Measurements from ENCODE around the gene COL27A1. TPM values are rescaled to one million over a fixed set of nuclear protein-coding genes. Genes with fewer than 3 reads are reported as not detected.

Gene COL27A1
- total and polyA plus RNA-seq, 9 of the 15 experiments (the other 6 are each of a cell fraction or from before 2014, with no cell fraction given), result 0.07 TPM; not detected in 8

GRCh38 chr9:114165407-114166102, 10.2 kb downstream of the COL27A1 start:
- POLR2A ChIA-PET, result no interaction called here
- ATAC-seq (no peak), FAIRE-seq (no peak), DNase-seq (ENCODE audit: extremely low read depth in 1 of 4, low spot score in 3 of 4) (no peak)
- 0% methylated on average over 1 of the region's 1 CpG for WGBS (ENCODE audit: insufficient coverage, low coverage, missing lambda C conversion rate)
- Histone ChIP-seq H4K20me1 (replicated peaks; ENCODE audit: control insufficient read depth, insufficient read depth, low read length) (0 out of 2 replicates have a peak, but pooled peaks cover 6% of the 10 kb centered on the region), H3K36me3 (ENCODE audit: control insufficient read depth, insufficient read depth, low read length) (no peaks in the 10 kb centered on the region), H3K9ac (ENCODE audit: insufficient read depth in 1 of 2, low read depth in 2 of 2, low read length in 2 of 2) (no peak overlapping the region), H3K4me3 (no peak overlapping the region), H3K4me2 (ENCODE audit: insufficient read depth, low read length) (no peak overlapping the region), H3K9me3 (replicated peaks; ENCODE audit: control insufficient read depth, insufficient read depth, low read depth, low read length) (no peaks in the 10 kb centered on the region), H3K27me3 (ENCODE audit: control insufficient read depth in 2 of 2, insufficient read depth in 2 of 2, low read length in 2 of 2) (peaks cover 5 to 53% of the 10 kb centered on the region in 2 experiments; a peak in 3 of 5 replicates), H3K27ac (ENCODE audit: extremely low read depth, low read depth, low read length) (no peak overlapping the region), H2AFZ (ENCODE audit: low read depth, low read length) (no peak overlapping the region), H3K9me1 (ENCODE audit: control insufficient read depth, insufficient read depth, low read length) (no peaks in the 10 kb centered on the region), H3K79me2 (ENCODE audit: control insufficient read depth, insufficient read depth, low read length) (no peaks in the 10 kb centered on the region), H3K4me1 (replicated peaks in 1 of 2; ENCODE audit: control insufficient read depth in 2 of 2, insufficient read depth in 2 of 2, low read length in 2 of 2) (peaks cover 0 to 4% of the 10 kb centered on the region in 2 experiments; a peak in 2 of 5 replicates)
- no peak for TF ChIP-seq NUFIP1 (IDR thresholded peaks at IDR 0.05; ENCODE audit: partially characterized antibody)
- CTCF ChIA-PET (ENCODE audit: low intra/inter-chr PET ratio), result no interaction called here
- in situ Hi-C loops (cut with MboI), result no loop called here
- no TSS peak for BruUV-seq (replicated peaks)
- intact Hi-C loops (cut with micrococcal nuclease), result no loop called here

GRCh38 chr9:114166103-114166470, 10.8 kb downstream of the COL27A1 start:
- no TSS peak for BruUV-seq (replicated peaks)
- Histone ChIP-seq H3K27me3 (ENCODE audit: control insufficient read depth in 2 of 2, insufficient read depth in 2 of 2, low read length in 2 of 2) (peaks cover 7 to 59% of the 10 kb centered on the region in 2 experiments; a peak in 3 of 5 replicates), H3K4me1 (replicated peaks in 1 of 2; ENCODE audit: control insufficient read depth in 2 of 2, insufficient read depth in 2 of 2, low read length in 2 of 2) (peaks cover 0 to 4% of the 10 kb centered on the region in 2 experiments; a peak in 2 of 5 replicates), H4K20me1 (replicated peaks; ENCODE audit: control insufficient read depth, insufficient read depth, low read length) (0 out of 2 replicates have a peak, but pooled peaks cover 9% of the 10 kb centered on the region), H3K4me2 (ENCODE audit: insufficient read depth, low read length) (no peak overlapping the region), H3K27ac (ENCODE audit: extremely low read depth, low read depth, low read length) (no peak overlapping the region), H3K79me2 (ENCODE audit: control insufficient read depth, insufficient read depth, low read length) (no peaks in the 10 kb centered on the region), H3K9me3 (replicated peaks; ENCODE audit: control insufficient read depth, insufficient read depth, low read depth, low read length) (no peaks in the 10 kb centered on the region), H2AFZ (ENCODE audit: low read depth, low read length) (no peak overlapping the region), H3K36me3 (ENCODE audit: control insufficient read depth, insufficient read depth, low read length) (no peaks in the 10 kb centered on the region), H3K4me3 (no peak overlapping the region), H3K9me1 (ENCODE audit: control insufficient read depth, insufficient read depth, low read length) (no peaks in the 10 kb centered on the region), H3K9ac (ENCODE audit: insufficient read depth in 1 of 2, low read depth in 2 of 2, low read length in 2 of 2) (no peak overlapping the region)
- in situ Hi-C loops (cut with MboI) (no loop called here), intact Hi-C loops (cut with micrococcal nuclease) (no loop called here)
- POLR2A ChIA-PET, result no interaction called here
- no peak for FAIRE-seq
- CTCF ChIA-PET (ENCODE audit: low intra/inter-chr PET ratio), result no interaction called here
- DNase-seq (ENCODE audit: extremely low read depth in 1 of 4, low spot score in 3 of 4), result no peak
- WGBS (ENCODE audit: insufficient coverage, low coverage, missing lambda C conversion rate), result 0% methylated on average over 1 of the region's 1 CpG
- no peak for ATAC-seq
- TF ChIP-seq NR1H2 (CRISPR knock-in tag; IDR thresholded peaks at IDR 0.05) (no peak), TSC22D4 (tag; IDR thresholded peaks at IDR 0.05) (0 out of 2 replicates have a peak, but pooled peaks have one; percentile 11)

All from K562 (cell line).